K562 (cell line): ENCODE data around the gene GRIK1. TPM values are rescaled to one million over a fixed set of nuclear protein-coding genes. Genes with fewer than 3 reads are reported as not detected.

Experiments used
- BRF1 ChIP-seq: IDR thresholded peaks from 3 replicates; pipeline ENCODE4 v1.6.1; 2011; ENCODE audit warnings: borderline replicate concordance, mild to moderate bottlenecking; ENCODE audit not compliant: insufficient read length; ENCODE audit errors: extremely low read depth
- E2F1 ChIP-seq: sonication (generic); formaldehyde crosslinking; IDR thresholded peaks from 2 replicates; pipeline ENCODE4 v1.8.1; 2023; ENCODE audit warnings: mild to moderate bottlenecking, missing genetic modification reagents, moderate library complexity
- E2F3 ChIP-seq: fragments of 250-450 bp; sonication (Bioruptor Pico); IDR thresholded peaks from 2 replicates; pipeline ENCODE4 v1.4.0; 2020; ENCODE audit warnings: mild to moderate bottlenecking
- E2F4 ChIP-seq: sonication (generic); formaldehyde crosslinking; IDR thresholded peaks from 2 replicates; pipeline ENCODE4 v1.8.0; 2022; ENCODE audit warnings: mild to moderate bottlenecking, low read depth, missing genetic modification reagents
- FOXK1 ChIP-seq: sonication (generic); formaldehyde crosslinking; IDR thresholded peaks from 2 replicates; pipeline ENCODE4 v1.8.0; 2022; ENCODE audit warnings: missing genetic modification reagents, mild to moderate bottlenecking, borderline replicate concordance
- MAFF ChIP-seq: IDR thresholded peaks from 2 replicates; pipeline ENCODE4 v1.6.1; 2012; ENCODE audit warnings: low read length, improper control_type of control experiment
- MCM7 ChIP-seq, 2 experiments: fragments of 450-650 bp; IDR thresholded peaks; 2 replicates each; pipeline ENCODE4 v1.6.1; 2016 to 2018
- MXI1 ChIP-seq: IDR thresholded peaks from 2 replicates; pipeline ENCODE4 v1.6.1; 2011; ENCODE audit warnings: low read depth, mild to moderate bottlenecking, improper control_type of control experiment, low read length
- NCOR1 ChIP-seq: fragments of 450-650 bp; IDR thresholded peaks from 2 replicates; pipeline ENCODE4 v1.6.1; 2016; ENCODE audit warnings: mild to moderate bottlenecking, moderate library complexity
- NR0B1 ChIP-seq: fragments of 450-650 bp; IDR thresholded peaks from one replicate; pipeline ENCODE4 v1.6.1; 2018; ENCODE audit warnings: mild to moderate bottlenecking, moderate library complexity; ENCODE audit not compliant: partially characterized antibody
- NR2C1 ChIP-seq, 2 experiments: fragments of 450-650 bp; IDR thresholded peaks; 2 replicates each; pipeline ENCODE4 v1.6.1; 2017; ENCODE audit warnings: mild to moderate bottlenecking in 2 of 2, antibody characterized with exemption in 1 of 2, inconsistent platforms in 1 of 2, missing compliant biosample characterization in 1 of 2, missing genetic modification characterization in 1 of 2
- PTTG1 ChIP-seq: fragments of 450-650 bp; IDR thresholded peaks from 2 replicates; pipeline ENCODE4 v1.6.1; 2016; ENCODE audit warnings: low read depth, mild to moderate bottlenecking, missing genetic modification characterization, missing compliant biosample characterization
- SMAD4 ChIP-seq: fragments of 250-450 bp; sonication (Bioruptor Pico); conservative IDR thresholded peaks from 2 replicates; pipeline ENCODE4 v1.8.0; 2021; ENCODE audit warnings: inconsistent platforms, mild to moderate bottlenecking, moderate library complexity
- STAG1 ChIP-seq: sonication (generic); formaldehyde crosslinking; IDR thresholded peaks from 2 replicates; pipeline ENCODE4 v1.5.0; 2020; ENCODE audit warnings: missing genetic modification reagents, borderline replicate concordance
- STAT5B ChIP-seq: fragments of 250-450 bp; sonication (Bioruptor Pico); IDR thresholded peaks from 2 replicates; pipeline ENCODE4 v1.8.0; 2021; ENCODE audit warnings: mild to moderate bottlenecking, inconsistent platforms
- TFE3 ChIP-seq: fragments of 450-650 bp; formaldehyde crosslinking; IDR thresholded peaks from 2 replicates; pipeline ENCODE4 v1.4.0; 2020; ENCODE audit warnings: mild to moderate bottlenecking, mixed read lengths
- ZBTB8A ChIP-seq: fragments of 450-650 bp; IDR thresholded peaks from 2 replicates; pipeline ENCODE4 v1.6.1; 2018; ENCODE audit warnings: mild to moderate bottlenecking, moderate library complexity; ENCODE audit not compliant: partially characterized antibody
- ZNF184 ChIP-seq: sonication (generic); formaldehyde crosslinking; IDR thresholded peaks from 2 replicates; pipeline ENCODE4 v1.5.0; 2020; ENCODE audit warnings: missing genetic modification reagents
- ZNF644 ChIP-seq: fragments of 200-800 bp; sonication (Bioruptor generic); IDR thresholded peaks from 2 replicates; pipeline ENCODE4 v1.6.1; 2016; ENCODE audit warnings: low read depth, missing genetic modification characterization, missing compliant biosample characterization
- polyA plus RNA-seq, 8 experiments: library from polyadenylated mRNA; depleted of rRNA in 4 of 8; stranded (reverse) in 5 of 8; unstranded in 3 of 8; fragments of >200 nt; fragmentation: Nextera tagmentation in 2 of 8; fragmentation: Illumina TruSeq in 1 of 8; extraction: Ambion mirVana in 2 of 8; extraction: Trizol in 1 of 8; gene quantifications; 2 replicates each; pipeline versions ENCODE4 v1.2.1 to v1.2.3, GENCODE V29; 2011 to 2014; ENCODE audit warnings: inconsistent platforms in 1 of 8, missing spikeins in 1 of 8
- total RNA-seq, 7 experiments: library from RNA; depleted of rRNA in 6 of 7; stranded (reverse); fragments of >200 nt in 6 of 7; fragmentation: Illumina TruSeq in 2 of 7; extraction: Trizol in 2 of 7; gene quantifications; 2 replicates each; pipeline versions ENCODE4 v1.2.1 to v1.2.3, GENCODE V29; 2011 to 2021; ENCODE audit warnings: low replicate concordance in 1 of 7
- TF ChIP-seq, protein P1 (sequence below): IDR thresholded peaks from 2 replicates; pipeline ENCODE4 v1.6.1; 2014; ENCODE audit warnings: antibody characterized with exemption
- TF ChIP-seq, protein P2 (sequence below): fragments of 450-650 bp; formaldehyde crosslinking; IDR thresholded peaks from 2 replicates; pipeline ENCODE4 v1.4.0; 2022; ENCODE audit warnings: missing genetic modification characterization

GRIK1 gene
- total and polyA plus RNA-seq, 9 of the 15 experiments (the other 6 are each of a cell fraction or from before 2014, with no cell fraction given) = 0.17 to 2.8 (median 0.53) TPM

DNA sequence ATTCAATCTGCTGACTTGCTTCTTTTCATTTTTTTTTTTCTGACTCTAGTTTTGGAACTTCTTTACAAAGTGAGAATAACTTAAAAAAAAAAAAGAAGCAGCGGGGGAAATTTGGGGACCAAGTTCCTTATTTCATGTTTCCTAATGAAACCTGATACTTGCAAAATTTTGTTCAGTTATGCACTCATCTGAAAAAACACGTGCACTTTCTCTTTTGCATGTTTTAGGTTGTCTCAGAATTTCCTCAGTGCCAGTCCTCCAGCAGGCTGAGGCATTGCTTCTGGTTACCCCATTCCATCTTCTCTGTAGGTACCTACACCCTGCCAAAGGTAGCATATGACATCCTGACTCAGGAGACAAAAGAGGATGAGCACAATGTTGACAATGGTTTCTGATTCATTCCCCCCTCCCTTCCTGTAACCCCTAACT, 299.7 kb downstream of the GRIK1 start (continued):
- TF ChIP-seq NCOR1 = no peak
- no peak for TF ChIP-seq BRF1
- no peak for TF ChIP-seq PTTG1 (tag)
- TF ChIP-seq TFE3 (CRISPR knock-in tag) = no peak
- TF ChIP-seq, protein P1, sequence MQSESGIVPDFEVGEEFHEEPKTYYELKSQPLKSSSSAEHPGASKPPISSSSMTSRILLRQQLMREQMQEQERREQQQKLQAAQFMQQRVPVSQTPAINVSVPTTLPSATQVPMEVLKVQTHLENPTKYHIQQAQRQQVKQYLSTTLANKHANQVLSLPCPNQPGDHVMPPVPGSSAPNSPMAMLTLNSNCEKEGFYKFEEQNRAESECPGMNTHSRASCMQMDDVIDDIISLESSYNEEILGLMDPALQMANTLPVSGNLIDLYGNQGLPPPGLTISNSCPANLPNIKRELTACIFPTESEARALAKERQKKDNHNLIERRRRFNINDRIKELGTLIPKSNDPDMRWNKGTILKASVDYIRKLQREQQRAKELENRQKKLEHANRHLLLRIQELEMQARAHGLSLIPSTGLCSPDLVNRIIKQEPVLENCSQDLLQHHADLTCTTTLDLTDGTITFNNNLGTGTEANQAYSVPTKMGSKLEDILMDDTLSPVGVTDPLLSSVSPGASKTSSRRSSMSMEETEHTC = no peak
- TF ChIP-seq SMAD4 = peak; percentile 40; the same call in 1 of the 2 replicates
- no peak for TF ChIP-seq NR2C1 (IDR thresholded peaks at IDR 0.05)
- TF ChIP-seq NR2C1 (tag; IDR thresholded peaks at IDR 0.05) = 0 out of 2 replicates have a peak, but pooled peaks have one; percentile 19
- TF ChIP-seq STAG1 (CRISPR knock-in tag) = no peak
- TF ChIP-seq MAFF = no peak
- TF ChIP-seq ZBTB8A = no peak
- no peak for TF ChIP-seq STAT5B
- no peak for TF ChIP-seq E2F4 (CRISPR knock-in tag)
- peak; percentile 78 for TF ChIP-seq ZNF644 (tag)
- TF ChIP-seq NR0B1 = no peak
- TF ChIP-seq MCM7 (IDR thresholded peaks at IDR 0.05) = no peak
- no peak for TF ChIP-seq ZNF184 (CRISPR knock-in tag)
- no peak for TF ChIP-seq MXI1
- TF ChIP-seq, protein P2, sequence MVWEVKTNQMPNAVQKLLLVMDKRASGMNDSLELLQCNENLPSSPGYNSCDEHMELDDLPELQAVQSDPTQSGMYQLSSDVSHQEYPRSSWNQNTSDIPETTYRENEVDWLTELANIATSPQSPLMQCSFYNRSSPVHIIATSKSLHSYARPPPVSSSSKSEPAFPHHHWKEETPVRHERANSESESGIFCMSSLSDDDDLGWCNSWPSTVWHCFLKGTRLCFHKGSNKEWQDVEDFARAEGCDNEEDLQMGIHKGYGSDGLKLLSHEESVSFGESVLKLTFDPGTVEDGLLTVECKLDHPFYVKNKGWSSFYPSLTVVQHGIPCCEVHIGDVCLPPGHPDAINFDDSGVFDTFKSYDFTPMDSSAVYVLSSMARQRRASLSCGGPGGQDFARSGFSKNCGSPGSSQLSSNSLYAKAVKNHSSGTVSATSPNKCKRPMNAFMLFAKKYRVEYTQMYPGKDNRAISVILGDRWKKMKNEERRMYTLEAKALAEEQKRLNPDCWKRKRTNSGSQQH (CRISPR knock-in tag) = no peak
- TF ChIP-seq FOXK1 (CRISPR knock-in tag) = no peak
- no peak for TF ChIP-seq E2F3
- no peak for TF ChIP-seq E2F1 (CRISPR knock-in tag)
